G401.6 (cell line): Measurements from ENCODE around the gene LUM.

ENCODE experiments used
- FAIRE-seq: peaks from 2 replicates; lab custom pipeline; 2012; peaks lifted over from hg19 to GRCh38; lab: Jason Lieb, UNC

Gene LUM

GRCh38 chr12:91074154-91074709, 37.1 kb downstream of the LUM start:
- no peak for FAIRE-seq

GRCh38 chr12:91073426-91073825, 37.9 kb downstream of the LUM start:
- no peak for FAIRE-seq

DNA sequence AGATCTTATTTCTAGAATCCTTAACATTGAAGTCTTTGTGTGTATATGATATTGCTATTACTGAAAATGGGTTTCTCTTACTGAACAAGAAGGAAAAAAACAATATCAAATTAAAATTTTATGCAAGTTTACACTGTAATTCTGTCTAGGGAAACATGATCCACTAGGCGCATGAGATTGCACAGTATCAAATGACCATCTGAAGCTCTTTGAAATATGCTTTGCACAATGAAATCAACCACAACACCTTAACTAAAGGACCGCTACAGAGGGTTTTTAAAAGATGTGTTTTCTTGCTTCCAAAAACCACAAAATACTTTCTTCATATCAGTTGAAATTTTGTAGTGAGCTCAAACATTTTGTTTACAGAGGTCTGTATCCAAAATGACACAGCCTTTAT, 38.4 kb downstream of the LUM start:
- no peak for FAIRE-seq

DNA sequence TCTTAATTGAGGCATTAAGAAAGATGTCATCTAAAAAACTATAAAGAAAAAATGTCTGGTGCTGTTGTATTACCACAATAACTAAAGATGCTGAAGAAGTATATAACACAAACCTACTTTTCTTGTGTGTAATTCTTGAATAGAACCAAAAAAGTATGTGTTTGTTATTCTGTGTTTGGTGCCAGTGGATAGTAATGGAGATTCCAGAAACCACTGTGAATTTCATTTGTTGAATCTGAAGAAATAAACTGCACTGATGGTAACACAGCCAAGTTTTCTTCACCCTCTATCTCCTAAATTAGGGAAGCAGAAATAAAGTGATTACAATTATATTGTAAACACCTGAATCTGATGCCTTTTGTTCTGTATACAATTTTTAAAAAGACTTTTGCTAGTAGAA, 40.4 kb downstream of the LUM start:
- no peak for FAIRE-seq

GRCh38 chr12:91065396-91065795, 45.9 kb downstream of the LUM start:
- FAIRE-seq, result no peak

DNA sequence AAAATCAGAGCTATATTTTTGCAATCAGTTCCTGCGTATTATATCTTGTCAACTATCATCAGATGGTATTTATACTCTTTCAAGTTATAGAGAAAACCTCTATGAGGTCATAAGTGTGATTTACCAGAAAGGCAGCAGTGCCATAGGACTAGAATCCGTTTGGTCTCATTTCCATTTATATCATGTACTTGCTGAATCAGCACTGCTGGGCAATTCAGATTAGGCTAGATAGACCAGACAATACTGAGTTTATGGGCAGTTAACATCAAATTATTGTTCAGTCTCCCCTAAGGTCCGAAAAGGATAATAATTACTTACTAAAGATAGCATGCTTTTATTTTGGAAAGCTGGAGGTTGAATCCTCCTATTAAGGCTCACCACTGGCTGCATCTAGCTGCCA, 46.7 kb downstream of the LUM start:
- no peak for FAIRE-seq

DNA sequence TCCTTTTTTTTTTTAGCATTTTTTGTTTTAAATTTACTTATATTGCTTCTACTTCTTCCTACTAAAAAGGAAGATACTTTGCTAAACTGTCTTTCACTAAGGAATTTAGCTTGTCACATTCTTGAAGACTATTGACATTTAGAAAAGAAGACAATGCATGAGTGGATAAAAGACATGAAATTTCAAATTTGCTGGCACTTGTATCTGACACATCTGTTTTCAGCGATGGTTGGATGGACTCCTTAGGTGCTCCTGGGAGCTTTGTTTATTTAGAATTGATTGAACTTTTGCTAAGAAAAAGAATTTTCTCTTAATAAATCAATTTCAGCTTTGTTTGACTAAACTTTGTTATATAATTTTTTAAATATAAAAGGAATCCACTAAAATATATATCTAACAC, 50.2 kb downstream of the LUM start:
- FAIRE-seq, result no peak

DNA sequence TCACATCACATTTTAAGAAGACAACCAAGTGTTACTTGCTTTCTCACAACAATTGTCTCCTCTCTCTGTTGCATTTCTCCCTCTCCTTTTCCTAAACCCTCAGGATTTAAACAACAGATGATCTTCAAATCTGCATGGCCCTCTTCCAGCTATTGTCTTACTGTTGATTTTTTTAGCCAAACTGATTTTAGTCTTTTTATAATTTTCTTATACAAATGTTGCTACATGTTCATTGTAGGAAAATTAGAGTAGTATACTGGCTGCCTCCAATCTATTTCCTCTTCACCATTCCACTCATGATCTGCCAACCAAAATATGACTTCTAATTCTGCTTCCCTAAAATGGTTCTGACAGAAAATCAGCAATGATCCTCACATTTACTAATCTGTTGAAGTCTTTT, 52.1 kb downstream of the LUM start:
- FAIRE-seq, result no peak

GRCh38 chr12:91058786-91059185, 52.5 kb downstream of the LUM start:
- no peak for FAIRE-seq

GRCh38 chr12:91057368-91058165, 53.7 kb downstream of the LUM start, which contains the start of gene KERA:
KERA (minus strand) TSS chr12:91058024; CDS start chr12:91056281, 1,743 bp downstream.
- no peak for FAIRE-seq

- no peak for FAIRE-seq
Measured at GRCh38 chr12:91056488-91056887, 54.8 kb downstream of the LUM start.

- no peak for FAIRE-seq
Measured at GRCh38 chr12:91055976-91056375, 55.3 kb downstream of the LUM start.

GRCh38 chr12:91053951-91054715, 57.2 kb downstream of the LUM start:
- no peak for FAIRE-seq
